Measurements from ENCODE around the gene SYNE1.
"Not testable (repeated sequence)": the region's sequence is repeated elsewhere in the genome, so short reads cannot be mapped to it uniquely, and the experiment has no call there.

The SYNE1 gene

DNA sequence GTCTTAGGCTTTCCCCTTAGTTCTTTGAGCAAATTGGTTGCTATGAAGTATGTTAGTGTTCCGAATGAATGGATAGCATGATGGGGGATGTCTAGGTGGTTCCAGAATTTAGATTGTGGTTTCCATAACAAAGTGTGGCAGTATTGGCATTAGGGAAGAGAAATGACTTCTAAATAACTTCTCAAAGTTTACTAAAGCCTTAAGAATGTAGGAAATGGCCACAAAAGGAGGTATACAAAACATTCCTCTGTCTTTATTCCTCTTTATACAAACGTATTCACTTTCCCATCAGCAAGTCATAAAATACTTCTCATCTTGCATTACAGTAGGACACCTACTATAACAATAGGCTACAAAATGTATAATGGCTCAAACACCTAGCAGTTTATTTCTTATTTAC is 550.1 kb downstream of the SYNE1 start:
- no peak for DNase-seq

DNA sequence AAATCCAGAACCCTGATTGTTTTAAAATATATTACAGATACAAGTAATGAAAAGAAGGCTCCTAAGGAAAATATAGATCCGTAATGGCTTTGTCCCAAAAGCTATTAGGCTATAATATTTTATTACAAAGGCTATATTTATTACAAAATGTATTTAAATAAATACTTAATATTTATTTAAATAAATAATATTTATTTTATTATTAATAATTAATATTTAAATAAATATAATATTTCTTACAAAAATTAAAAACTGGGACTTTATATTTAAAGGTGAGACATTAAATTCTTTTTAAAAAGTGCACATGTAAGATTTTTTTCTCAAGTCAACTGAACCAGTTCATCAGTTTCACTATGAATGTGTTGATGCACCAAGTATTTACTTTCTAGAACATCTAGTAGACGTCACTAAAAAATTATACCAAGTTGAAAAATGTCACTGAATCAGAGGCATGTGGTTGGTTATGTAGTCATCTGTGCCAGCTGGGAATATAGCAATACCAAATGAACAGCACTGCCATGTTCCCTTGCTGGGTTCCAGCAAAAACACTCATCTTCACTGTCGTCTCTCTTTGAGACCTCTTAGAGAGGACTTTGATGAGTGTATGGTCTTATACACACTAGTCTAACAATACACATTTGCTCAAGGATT is 550.8 kb downstream of the SYNE1 start:
- DNase-seq = no peak

DNA sequence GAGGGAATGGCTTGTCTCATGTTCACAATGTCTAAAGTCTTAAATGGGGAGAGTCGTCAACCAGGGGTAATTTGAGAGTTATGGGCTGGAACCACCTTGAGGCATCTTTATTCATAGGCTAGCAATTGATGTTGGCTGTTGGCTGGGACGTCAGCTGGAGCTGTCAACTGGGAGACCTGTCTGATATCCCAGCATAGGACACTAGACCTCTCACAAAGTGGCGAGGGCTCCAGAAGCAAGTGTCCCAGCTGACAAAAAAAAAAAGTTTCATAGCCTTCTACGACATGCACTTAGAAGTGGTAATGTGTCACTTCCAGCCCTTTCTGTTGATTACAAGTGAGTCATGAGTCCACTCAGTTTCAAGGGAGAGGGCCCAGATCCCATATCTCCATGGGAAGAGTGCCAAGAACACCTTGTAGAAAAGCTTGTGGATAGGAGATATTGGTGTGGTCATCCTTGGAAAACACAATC is 551.7 kb downstream of the SYNE1 start:
- no peak for DNase-seq

DNA sequence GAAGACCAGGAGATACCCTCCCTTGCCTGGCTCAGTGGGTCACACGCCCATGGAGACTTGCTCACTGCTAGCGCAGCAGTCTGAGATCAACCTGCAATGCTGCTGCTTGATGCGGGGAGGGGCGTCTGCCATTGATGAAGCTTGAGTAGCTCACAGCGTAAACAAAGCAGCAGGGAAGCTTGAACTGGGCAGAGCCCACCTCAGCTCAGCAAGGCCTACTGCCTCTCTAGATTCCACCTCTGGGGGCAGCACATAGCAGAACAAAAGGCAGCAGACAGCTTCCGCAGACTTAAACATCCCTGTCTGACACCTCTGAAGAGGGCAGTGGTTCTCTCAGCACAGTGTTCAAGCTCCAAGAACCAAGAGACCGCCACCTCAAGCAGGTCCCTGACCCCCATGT is 558.4 kb downstream of the SYNE1 start:
- no peak for DNase-seq

DNA sequence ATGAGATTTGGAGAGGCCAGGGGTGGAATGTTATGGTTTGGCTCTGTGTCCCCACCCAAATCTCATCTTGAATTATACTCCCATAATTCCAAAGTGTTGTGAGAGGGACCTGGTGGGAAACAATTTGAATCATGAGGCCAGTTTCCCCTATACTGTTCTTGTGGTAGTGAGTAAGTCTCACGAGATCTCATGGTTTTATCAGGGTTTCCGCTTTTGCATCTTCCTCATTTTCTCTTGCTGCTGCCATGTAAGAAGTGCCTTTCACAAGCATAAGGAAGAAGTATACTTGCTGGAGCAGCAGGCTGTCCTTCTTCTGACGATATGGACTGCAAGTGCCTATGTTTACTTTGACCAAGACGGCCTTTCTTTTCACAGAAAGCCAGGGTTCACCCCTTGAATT is 559.2 kb downstream of the SYNE1 start:
- DNase-seq = no peak

DNA sequence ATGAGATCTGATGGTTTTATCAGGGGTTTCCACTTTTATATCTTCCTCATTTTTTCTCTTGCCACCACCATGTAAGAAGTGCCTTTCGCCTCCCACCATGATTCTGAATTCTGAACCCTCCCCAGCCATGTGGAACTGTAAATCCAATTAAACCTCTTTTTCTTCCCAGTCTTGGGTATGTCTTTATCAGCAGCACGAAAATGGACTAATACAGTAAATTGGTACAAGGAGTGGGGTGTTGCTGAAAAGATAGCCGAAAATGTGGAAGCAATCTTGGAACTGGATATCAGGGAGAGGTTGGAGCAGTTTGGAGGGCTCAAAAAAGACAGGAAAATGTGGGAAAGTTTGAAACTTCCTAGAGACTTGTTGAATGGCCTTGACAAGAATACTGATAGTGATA is 560.9 kb downstream of the SYNE1 start:
- DNase-seq = not testable (repeated sequence)

DNA sequence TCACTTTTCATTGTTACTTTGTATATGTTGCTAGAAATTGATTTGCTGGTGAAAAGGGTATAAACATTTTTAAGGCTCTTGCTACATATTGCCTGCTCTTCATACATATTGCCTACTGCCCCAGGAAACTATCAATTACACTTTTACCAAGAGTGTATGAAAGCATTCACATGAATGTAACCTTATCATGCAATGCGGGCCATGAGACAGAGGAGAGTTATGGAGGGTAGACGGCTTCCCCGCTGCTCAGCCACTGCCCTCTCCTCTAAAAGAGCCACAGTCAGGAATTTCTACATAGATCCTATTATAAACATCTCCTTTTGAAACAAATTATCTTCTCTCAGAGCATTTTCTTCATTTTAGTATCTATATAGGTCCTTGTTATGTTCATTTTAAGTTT is 565.3 kb downstream of the SYNE1 start:
- no peak for DNase-seq
